ENCODE data around the gene TRIO.

TRIO gene

DNA sequence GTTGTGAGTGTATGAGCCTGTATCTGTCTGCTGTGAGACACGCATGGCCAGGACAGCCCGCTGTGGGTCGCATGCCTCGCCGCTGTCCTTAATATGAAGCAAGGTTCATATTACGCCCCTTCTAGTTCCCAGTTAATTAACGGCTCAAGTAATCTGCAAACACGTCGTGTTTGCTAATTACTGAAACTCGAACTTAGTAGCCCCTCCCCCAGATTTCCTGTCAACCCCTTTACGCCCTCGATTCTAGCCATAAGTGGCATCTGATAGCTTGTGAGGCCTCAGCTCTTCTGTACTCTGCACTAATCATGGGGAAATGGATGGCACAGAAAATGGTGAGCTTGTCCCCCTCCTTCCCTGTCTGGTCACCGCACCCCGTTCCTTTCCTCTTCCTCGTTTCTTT, 321.5 kb downstream of the TRIO start:
- no peak for DNase-seq (ENCODE audit: extremely low read depth, insufficient read length)
- no peak for TF ChIP-seq CTCF (IDR thresholded peaks at IDR 0.05; ENCODE audit: insufficient read depth, low read length, poor library complexity, severe bottlenecking)
- H3K27me3 ChIP-seq (replicated peaks; ENCODE audit: control insufficient read depth, insufficient read depth, low read length): no peaks in the 10 kb centered on the region
- peaks cover 34% of the 10 kb centered on the region for H3K36me3 ChIP-seq (ENCODE audit: control insufficient read depth, insufficient read depth, low read length)
- H3K4me3 ChIP-seq (replicated peaks; ENCODE audit: low read depth, low read length): no peak overlapping the region

DNA sequence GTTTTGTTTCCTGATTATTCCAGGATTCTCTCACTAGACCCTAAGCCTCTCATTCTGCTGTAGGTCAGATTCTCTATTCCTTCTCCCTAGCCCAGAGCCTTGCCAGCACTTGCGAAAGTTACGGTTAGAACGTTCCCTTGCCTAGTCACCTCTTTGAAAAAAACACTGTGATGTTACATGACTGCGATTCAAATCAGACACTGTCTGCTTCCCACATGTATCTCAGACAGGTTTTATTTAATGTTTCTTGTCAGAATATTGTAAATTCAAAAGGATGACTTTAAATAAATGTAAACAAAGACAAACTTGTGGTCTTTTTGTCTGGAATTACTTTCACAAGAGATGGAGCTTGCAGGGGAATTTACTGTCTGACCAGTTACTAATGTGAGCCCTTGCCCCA, 322.0 kb downstream of the TRIO start:
- Histone ChIP-seq H3K4me3 (replicated peaks; ENCODE audit: low read depth, low read length) (no peak overlapping the region), H3K36me3 (ENCODE audit: control insufficient read depth, insufficient read depth, low read length) (peaks cover 34% of the 10 kb centered on the region), H3K27me3 (replicated peaks; ENCODE audit: control insufficient read depth, insufficient read depth, low read length) (no peaks in the 10 kb centered on the region)
- TF ChIP-seq CTCF (IDR thresholded peaks at IDR 0.05; ENCODE audit: insufficient read depth, low read length, poor library complexity, severe bottlenecking): no peak
- DNase-seq (ENCODE audit: extremely low read depth, insufficient read length): no peak

GRCh38 chr5:14465776-14466175, 322.6 kb downstream of the TRIO start:
- Histone ChIP-seq H3K27me3 (replicated peaks; ENCODE audit: control insufficient read depth, insufficient read depth, low read length) (no peaks in the 10 kb centered on the region), H3K4me3 (replicated peaks; ENCODE audit: low read depth, low read length) (no peak overlapping the region), H3K36me3 (ENCODE audit: control insufficient read depth, insufficient read depth, low read length) (peaks cover 32% of the 10 kb centered on the region)
- TF ChIP-seq CTCF (IDR thresholded peaks at IDR 0.05; ENCODE audit: insufficient read depth, low read length, poor library complexity, severe bottlenecking): no peak
- no peak for DNase-seq (ENCODE audit: extremely low read depth, insufficient read length)

DNA sequence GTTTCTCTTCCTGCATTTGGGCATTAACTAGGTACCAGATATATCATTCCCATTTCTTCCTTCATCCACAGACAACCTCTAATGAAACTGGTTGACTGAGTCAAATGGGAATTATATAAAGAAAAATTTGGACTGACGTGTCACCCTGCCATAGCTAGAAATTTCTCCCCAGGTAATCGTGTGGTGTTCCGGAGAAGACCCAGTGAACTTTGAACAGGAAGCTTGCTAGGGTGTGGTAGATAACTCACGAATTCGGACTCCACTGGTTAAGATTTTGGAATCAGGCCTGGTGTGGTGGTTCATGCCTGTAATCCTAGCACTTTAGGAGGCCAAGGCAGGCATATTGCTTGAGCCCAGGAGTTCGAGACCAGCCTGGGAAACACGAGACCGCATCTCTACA, 324.1 kb downstream of the TRIO start:
- Histone ChIP-seq H3K4me3 (replicated peaks; ENCODE audit: low read depth, low read length) (no peak overlapping the region), H3K27me3 (replicated peaks; ENCODE audit: control insufficient read depth, insufficient read depth, low read length) (no peaks in the 10 kb centered on the region), H3K36me3 (ENCODE audit: control insufficient read depth, insufficient read depth, low read length) (peaks cover 28% of the 10 kb centered on the region)
- DNase-seq (ENCODE audit: extremely low read depth, insufficient read length): no peak
- no peak for TF ChIP-seq CTCF (IDR thresholded peaks at IDR 0.05; ENCODE audit: insufficient read depth, low read length, poor library complexity, severe bottlenecking)

GRCh38 chr5:14467886-14468285, 324.7 kb downstream of the TRIO start:
- no peak for TF ChIP-seq CTCF (IDR thresholded peaks at IDR 0.05; ENCODE audit: insufficient read depth, low read length, poor library complexity, severe bottlenecking)
- Histone ChIP-seq H3K27me3 (replicated peaks; ENCODE audit: control insufficient read depth, insufficient read depth, low read length) (no peaks in the 10 kb centered on the region), H3K4me3 (replicated peaks; ENCODE audit: low read depth, low read length) (no peak overlapping the region), H3K36me3 (ENCODE audit: control insufficient read depth, insufficient read depth, low read length) (peaks cover 25% of the 10 kb centered on the region)
- no peak for DNase-seq (ENCODE audit: extremely low read depth, insufficient read length)
